HT-29 (cell line): ENCODE data around the gene HYI. TPM values are rescaled to one million over a fixed set of nuclear protein-coding genes. Genes with fewer than 3 reads are reported as not detected.
A peak's percentile ranks its signal among the peaks of the same experiment; 100 is the strongest.

Source experiments
- DNase-seq: peaks from one replicate; pipeline ENCODE4 v3.0.0-alpha.2; 2015; ENCODE audit warnings: low spot score
- total RNA-seq: library from RNA; depleted of rRNA; stranded (reverse); fragments of >200 nt; shearing (Covaris generic); gene quantifications from 2 replicates; pipeline ENCODE4 v1.2.3, GENCODE V29; 2014

Gene HYI
- total RNA-seq, 1 experiment from 2014 or later = 69.1 TPM

DNA sequence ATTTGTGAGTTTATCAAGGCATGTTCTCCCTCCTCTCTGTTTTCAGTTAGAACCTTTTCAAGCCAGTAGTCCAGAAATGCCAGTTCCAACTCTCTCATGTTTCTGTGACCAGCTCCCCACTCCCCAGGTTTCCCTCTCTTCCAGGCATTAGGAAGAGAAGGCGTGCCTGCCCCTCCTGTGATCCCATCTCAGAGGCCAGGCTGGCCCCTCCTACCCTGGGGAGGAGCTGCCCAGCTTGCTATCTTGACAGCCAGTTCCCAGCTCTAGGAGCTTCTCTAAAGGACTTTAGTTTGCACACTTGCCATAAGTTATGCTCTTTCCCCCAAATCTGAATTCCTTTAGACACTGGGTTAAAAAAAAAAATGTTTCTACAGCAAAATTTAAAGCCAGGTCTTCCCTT lies 8.9 kb downstream of the HYI start:
- no peak for DNase-seq

DNA sequence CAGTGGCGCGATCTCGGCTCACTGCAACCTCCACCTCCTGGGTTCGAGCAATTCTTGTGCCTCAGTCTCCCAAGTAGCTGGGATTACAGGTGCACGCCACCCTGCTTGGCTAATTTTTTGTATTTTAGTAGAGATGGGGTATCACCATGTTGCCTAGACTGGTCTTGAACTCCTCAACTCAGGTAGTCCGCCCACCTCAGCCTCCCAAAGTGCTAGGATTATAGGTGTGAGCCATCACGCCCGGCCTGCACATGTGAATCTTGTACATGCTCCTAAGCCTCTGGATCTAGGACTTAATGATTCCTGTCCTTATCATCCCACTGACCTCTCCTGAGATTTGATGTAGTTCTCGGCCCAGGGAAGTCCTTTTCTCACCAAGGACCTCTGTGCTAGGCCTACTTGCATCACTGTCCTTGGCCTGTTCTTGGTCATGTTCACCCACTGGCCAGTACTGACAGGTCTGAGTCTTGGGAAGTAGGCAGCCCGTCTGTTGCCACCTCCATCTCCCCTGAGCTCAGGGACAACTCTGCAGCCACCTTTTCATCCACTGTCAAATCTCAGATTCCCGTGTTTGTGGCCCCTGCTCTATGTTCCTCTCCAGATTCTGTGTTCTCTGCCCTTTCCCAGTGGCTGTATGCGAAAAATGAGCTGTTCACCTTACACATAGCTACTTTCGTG lies 9.4 kb downstream of the HYI start:
- no peak for DNase-seq

DNA sequence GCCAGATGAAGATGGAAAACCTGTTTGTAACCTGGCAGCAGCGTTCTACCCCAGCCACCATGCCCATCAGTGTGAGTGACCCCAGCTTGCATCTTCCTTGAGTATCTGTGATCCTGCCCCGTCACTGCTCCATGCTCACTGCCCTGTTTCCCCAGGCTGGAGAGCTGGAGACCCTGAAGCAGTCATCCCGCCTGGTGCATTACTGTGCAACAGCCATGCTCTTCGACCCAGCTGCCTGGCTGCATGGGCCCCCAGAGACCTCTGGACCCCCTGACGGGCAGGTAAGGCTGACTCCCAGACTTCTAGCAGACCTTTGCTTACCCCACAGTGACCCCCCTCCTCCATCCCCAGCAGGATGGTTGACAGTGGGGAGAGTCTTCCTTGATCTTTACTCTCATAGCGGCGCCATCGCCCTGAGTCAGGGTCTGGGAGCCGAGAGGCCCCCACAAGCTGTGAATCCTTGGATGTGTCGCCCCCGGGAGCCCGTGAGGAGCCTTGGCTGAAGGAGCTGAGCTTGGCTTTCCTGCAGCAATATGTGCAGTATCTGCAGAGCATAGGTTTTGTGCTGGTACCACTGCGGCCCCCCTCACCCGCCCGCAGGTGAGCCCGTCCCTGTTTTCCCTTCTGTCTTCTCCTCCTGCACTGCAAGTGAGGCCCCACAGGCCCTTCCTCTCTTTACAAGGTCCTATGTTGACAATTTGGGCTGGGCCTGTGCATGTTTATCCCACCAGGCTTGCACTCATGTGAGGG lies 10.4 kb downstream of the HYI start:
- DNase-seq = no peak

DNA sequence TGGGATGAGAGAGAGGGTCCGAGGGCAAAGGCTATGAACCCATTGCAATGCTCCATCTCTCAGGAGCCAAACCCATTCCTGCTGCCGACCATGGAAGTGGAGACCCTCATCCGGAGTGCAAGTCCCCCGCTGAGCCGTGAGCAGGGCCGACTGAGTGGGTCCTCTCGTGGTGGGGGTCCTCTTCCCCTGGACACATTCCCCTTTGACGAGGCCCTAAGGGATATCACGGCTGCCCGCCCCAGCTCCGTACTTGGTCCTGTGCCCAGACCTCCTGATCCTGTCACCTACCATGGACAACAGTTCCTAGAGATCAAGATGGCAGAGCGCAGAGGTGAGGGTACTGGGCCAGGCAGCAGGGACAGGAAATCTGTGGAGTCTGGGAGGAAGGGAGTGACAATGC lies 11.0 kb downstream of the HYI start:
- no peak for DNase-seq

DNA sequence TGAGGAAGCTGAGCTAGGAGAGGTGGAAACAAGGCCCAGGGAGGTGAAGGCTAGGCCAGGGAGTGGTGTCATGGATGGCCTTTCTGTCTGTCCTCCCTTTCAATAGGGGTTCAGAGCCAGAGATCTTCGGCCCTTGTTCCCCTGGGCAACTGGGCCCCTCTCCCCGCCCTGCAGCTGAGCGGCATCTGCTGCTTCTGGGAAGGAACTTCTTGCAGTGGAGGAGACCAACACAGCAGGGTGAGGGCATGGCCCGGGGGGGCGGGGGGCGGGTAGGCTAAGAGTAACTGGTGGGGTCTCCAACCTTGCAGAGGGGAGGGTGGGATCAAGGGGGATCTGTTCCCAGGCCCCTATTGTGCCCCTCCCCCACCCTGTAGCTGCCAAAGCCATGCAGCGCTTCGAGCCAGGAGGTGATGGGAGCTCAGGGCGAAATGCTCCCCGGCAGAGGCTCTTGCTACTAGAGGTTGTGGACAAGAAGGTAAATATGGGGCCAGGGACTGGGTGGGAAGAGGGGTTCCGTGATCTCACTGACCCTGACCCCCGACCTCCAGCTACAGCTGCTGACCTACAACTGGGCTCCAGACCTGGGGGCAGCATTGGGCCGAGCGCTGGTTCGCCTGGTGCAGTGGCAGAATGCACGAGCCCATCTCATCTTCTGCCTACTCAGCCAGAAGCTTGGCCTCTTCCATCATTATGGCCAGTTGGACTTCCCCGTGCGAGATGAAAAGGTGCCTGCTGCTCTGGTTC lies 11.7 kb downstream of the HYI start:
- DNase-seq = no peak

DNA sequence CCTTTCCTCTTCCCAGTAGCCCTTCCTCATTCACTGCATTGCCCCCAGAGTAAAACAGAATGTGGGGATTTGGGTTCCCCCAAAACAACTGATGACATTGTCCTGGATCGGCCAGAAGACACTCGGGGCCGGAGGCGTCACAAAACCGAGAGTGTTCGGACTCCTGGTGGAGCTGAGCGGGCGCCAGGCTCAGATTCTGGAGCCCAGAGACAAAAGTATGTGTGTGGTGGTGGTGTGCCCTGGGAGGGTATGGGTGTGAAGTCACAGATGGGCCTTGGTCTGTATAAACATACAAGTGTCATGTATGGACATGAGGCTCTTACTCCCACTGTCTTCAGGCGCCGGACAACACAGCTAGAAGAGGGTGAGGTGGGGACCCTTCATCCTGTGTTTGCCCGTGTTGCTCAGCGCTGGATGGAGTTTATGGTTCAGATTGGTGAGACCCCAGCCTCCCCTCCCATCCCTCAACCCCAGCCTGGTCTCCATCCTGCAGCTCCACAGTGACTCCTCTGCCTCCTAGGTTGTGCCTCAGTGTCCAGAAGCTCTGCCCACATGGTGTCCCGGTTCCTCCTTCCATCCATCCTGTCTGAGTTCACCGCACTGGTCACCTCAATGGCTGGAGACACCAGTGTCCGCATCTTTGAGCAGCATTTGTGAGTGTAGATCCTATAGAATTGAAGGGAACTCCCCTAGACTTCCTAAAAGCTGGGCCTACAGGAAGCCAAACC lies 12.4 kb downstream of the HYI start:
- DNase-seq = no peak

DNA sequence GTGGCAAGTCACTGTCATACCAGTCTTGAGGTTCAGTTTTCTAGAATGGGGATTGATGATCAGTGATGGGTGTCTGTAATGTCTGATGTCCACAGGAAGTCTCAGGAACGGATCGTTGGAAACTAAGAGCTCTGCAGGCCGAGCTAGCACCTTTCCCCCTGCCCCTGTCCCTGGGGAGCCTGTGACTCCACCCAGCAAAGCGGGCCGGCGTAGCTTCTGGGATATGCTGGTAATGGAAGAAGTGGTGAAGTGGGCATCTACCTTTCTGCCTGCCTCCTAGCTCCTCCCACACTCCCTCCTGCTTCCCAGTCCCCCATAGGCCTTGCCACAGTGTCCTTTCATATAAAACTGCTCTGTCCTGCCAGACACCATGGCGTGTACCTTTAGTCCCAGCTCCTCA lies 13.4 kb downstream of the HYI start:
- no peak for DNase-seq

DNA sequence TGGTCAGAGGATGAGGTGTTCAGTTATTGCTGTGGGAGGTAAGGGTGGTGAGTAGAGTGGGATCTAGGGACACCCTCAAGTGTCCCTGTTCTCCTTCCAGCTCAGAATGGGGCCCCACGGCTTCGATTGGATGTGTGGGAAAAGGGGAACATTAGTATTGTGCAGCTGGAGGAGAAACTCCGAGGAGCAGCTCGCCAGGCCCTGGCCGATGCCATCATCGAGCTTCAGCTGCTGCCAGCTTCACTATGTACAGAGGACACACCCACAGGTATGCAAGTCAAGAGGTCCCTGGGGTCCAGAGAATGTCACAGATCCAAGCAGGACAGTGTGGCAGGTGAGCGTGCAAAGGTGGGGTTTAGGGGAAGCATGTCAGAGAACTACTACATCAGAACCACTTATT lies 13.9 kb downstream of the HYI start:
- DNase-seq = no peak

DNA sequence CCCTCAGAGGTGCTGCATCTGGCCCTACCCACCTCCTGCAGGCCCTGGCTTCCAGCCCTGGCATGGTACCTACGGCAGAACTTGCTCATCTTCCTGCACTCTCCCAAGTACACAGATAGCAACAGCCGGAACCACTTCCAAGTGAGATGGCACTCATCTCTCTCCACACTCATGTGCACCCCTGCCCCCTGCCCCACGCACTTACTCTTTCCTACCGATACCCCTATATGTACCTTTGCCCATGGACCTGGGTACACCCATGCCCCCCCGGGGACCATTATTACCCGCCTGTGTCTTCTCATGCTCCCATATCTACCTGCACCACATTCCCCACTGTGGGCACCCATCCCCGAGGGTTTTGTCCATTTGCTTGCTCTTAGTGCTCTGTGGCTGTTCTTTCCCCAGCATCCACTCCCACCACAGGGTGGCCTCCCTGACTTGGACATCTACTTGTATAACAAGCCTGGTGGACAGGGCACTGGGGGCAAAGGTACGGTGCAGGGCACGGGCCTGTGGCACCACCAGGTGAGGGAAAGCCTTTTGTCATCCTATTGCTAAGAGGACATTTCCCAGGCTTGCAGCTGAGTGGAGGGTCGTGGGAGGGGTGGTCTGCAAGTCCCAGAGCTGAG lies 14.7 kb downstream of the HYI start:
- DNase-seq = no peak

DNA sequence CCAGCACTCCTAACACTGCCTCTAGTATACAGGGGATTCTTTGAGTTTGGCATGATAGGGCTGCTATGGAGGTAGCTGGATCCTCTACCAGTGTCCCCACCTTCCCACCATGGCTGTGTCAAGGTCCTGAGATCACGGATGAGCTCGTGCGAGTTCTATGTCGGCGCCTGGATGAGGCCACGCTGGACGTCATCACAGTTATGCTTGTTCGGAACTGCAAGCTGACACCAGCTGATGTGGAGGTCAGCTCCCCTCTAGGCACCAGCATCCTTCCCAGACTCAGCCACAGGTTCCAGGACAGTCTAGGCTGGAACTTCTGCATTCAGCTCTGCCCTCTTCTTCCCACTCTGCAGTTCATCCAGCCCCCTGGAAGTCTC lies 15.2 kb downstream of the HYI start:
- no peak for DNase-seq

DNA sequence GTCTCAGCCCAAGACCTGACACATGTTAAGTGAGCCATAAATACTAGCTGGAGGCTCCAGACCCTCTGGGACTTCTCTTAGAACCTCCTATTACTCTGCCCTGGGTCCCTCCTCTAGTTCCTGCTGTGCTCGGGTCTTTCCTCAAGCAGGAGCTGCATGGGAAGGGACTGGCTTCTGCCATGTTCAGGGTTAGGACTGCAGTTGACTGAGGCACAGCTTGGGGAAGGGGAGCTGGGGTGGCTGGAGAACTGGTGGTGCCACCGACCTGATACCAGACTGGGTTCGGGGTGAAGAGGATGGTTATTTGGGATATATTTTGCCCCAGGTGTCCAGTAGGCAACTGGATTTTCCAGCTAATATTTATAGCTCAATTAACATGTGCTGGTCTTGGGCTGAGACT lies 15.7 kb downstream of the HYI start:
- no peak for DNase-seq

DNA sequence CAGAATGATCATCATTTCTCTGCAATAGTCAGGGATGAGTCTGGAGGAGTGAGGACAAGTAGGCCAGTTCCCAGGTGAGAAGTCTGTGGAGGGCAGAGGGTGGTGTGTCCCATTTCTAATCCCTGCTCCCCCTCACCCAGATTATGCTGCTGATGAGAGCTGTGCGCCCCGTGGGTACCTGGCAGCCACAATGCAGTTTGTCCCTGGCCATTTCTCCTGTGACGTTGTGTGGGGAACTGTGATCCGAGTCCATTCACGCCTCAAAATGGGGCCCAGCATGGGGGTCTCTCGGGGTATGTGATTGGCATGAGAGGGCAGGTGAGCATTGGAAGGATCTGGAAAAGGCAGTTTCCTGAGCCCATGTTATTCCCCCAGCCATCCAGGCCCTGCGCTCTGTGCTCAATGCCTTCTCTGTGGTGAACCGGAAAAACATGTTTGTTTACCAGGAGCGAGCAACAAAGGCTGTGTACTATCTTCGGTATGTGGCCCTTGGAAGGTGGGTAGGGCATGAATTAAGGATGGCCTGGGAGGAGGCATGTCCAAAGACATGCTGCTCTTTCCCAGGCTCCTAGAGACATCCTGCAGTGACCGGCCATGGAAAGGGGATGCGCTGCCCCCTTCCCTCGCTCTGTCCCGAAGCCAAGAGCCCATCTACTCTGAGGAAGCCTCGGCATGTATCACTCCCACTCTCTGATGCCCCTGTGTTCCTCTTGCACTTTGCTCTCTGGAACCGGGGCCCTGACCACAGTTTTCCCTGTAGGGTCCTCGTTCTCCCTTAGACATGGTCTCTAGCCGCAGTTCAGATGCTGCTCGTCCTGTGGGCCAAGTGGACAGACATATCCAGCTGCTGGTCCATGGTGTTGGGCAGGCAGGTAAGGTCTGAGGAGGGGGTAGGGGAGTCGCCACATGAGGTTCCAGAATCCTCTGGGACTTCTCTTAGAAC lies 16.4 kb downstream of the HYI start:
- peak; percentile 22 for DNase-seq

DNA sequence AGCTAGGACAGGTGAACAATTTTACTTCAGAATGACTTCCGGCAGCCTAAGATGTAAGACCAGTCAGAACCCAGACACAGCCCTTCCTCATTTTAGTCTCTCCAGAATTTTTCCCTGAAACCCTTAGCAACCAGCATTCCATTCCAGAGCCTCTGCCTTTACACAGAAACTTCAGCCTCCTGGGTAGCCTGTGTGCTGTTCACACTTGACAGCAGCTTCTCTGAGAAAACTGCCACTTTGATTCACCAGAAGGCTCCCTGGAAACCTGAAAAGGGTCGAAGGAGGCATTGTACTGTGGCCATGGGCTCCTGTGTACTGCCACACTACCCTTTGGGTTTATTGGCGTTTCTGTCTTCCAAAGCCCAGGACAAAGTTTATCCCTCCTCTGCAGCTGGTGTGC lies 17.4 kb downstream of the HYI start:
- DNase-seq = no peak

DNA sequence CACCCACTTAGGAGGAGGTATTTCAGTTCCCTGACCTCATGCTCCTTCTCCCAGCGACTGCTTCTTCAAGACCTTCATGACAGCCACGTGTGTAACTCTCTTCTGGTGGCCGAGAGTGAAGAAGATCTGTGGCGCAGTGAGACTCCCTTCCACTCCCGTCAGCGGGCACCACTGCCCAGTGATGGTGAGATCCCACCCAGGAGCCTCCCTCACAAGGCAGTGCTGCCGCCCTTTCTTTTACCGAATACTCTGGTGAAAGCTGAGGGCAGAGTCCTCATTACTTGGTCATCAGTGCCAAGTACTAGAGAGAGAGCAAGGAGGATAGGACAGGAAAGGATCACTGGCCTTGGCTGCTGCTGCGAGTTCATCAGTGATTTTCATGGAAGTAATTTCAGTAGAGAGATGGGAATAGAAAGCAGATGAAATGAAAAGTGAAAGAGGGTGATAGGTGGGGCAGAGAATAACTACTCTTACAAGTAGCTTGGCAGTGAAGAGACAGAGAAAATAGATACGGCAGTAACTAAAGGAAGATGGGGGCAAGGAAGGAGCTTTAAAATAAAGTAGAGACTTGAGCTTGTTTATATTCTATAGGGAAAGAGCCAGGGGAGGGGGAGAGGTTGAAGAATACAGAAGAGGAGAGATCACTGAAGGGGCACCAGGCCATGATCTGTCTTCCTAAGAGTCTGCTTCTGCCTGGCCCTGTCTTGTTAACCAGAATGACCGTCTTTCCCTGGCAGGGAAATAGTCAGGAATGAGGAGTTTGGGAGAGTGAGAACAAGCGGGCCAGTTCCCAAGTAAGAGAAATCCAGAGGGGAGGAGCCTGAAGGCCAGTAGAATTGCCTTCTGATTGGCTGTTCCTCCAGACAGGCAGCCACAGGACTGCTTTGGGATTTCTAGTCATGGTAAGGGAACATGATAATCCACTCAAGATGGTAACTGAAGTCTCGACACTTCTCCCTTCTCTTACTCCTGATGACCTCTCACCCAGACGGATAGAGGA lies 18.3 kb downstream of the HYI start:
- DNase-seq = no peak

DNA sequence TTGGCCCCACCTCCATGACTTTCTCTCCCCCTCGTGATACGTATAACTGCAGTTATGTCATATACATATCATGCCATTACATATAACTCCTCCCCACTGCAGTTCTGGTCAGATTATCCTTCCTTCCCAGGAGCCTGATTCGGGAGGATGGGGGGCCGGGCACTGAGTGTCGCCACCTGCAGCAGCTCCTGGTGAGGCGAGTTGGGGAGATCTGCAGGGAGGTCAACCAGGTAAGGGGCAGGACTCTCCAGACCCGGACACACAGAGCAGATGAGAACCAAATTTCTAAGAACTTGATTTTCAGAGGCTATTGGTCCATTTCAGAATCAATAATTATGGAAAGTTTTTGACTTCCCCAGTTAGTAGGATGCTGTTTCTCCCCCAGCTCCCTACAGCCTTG lies 19.5 kb downstream of the HYI start:
- DNase-seq = no peak

DNA sequence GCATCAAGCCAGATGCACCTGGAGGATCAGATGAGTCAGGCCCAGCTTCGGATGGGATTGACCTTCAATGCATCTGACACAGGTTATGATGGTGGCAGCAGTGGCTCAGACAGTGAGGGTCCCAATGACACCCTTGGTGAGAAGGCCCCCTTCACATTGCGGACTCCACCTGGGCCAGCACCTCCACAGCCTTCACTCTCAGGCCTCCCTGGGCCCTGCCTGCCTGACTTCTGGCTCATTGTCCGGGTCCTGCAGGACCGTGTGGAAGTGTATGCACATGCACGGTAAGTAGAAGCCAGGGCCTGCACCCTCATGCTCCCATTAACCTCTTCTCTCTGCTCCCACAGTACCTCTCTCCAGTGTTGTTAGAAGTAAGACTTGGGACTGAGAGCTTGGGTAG lies 20.8 kb downstream of the HYI start:
- no peak for DNase-seq

DNA sequence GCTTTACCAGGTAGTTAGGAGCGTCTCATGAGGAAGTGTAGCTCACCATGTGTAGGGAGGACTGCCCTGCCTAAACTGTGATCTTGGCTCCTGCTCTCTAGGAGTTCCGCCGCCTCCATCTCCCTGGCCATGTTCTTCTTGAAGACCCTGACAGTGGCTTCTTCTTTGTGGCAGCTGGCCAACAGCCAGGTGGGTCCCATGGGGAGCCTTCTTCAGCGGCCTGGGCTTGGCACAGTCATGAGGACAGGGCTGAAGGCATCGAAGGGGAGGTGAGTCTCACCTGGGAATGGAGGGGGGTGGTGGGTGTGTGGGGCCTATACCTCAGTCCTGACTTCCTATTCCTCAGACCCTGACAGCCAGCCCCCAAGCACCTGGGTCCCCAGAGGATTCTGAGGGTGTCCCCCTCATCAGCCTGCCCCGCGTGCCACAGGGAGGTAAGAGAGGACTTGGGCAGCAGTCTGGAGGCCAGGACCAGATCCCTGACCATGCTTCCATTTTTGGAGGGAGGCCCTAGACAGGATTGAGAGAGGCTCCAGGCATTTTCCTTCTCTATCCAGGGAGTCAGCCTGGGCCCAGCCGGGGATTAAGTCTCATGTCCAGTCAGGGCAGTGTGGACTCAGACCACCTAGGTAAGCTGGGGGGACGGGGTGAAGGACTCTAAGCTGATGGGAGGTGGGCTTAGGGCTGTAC lies 21.4 kb downstream of the HYI start:
- no peak for DNase-seq

DNA sequence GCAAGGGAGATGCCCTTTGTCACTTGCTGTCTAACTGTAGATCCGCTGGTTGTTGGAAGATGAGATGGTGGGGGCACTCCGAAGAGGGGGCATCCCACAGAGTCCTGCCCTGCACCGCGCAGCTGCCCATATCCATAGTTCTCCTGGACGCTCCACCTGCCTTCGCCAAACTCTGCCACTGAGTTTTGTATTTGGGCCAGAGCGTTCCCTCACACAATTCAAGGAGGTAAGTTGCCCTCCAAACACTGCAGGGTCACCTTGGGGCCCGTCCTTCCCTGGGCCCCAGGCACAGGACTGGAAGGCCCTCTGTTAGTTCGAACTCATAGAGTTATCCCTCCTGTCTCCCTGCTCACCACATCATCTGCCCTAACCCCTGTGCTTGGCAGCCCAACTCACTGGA lies 22.1 kb downstream of the HYI start:
- DNase-seq = no peak

DNA sequence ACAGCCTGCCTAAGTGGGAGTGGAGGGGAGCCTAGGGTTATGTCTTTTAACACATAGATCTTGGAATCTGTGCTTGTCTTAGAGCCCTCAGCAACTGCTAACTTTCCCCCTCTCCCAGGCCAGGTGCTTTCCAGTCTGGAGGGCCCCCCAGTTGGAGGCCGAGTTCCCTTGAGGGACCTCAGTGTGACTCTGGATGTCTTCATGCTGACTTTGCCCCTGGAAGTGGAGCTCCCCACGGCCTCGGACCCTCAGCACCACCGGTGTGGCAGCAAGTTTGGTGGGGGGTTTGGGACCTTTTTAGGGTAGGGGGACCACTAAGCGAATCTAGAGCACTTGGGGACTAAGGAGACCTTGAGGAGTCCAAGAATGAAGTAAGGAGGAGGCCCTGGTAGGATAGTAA lies 22.9 kb downstream of the HYI start:
- DNase-seq = no peak
